Small intestine (tissue), 7 donors: ENCODE data around the gene UCN3. TPM values are rescaled to one million over a fixed set of nuclear protein-coding genes. Genes with fewer than 3 reads are reported as not detected.
A peak's percentile ranks its signal among the peaks of the same experiment; 100 is the strongest.

Experiments
- DNase-seq, 2 donors: peaks; one replicate each; pipeline versions ENCODE4 v3.0.0 to v3.0.0-alpha.2; 2013
- FAIRE-seq: peaks from 2 replicates; lab custom pipeline; 2012; peaks lifted over from hg19 to GRCh38; lab: Jason Lieb, UNC
- H3K27ac ChIP-seq, 3 donors: one replicate each; pipeline ENCODE4 v1.5.1; 2013; ENCODE audit warnings: low read length in 2 of 3, mild to moderate bottlenecking in 2 of 3, control low read depth in 1 of 3, inconsistent platforms in 1 of 3, low read depth in 1 of 3, moderate library complexity in 1 of 3
- H3K27me3 ChIP-seq, 3 donors: one replicate each; pipeline ENCODE4 v1.6.1; 2013; ENCODE audit warnings: low read length in 3 of 3, inconsistent platforms in 1 of 3; ENCODE audit not compliant: control insufficient read depth in 3 of 3, insufficient read depth in 3 of 3
- H3K36me3 ChIP-seq, 3 donors: one replicate each; pipeline ENCODE4 v1.6.1; 2013; ENCODE audit warnings: low read length in 3 of 3, inconsistent platforms in 1 of 3, low read depth in 1 of 3, mild to moderate bottlenecking in 1 of 3, moderate library complexity in 1 of 3; ENCODE audit not compliant: control insufficient read depth in 3 of 3, insufficient read depth in 2 of 3
- H3K4me1 ChIP-seq, 3 donors: one replicate each; pipeline ENCODE4 v1.6.1; 2013; ENCODE audit warnings: low read length in 2 of 3, inconsistent platforms in 1 of 3, low read depth in 1 of 3, mild to moderate bottlenecking in 1 of 3, moderate library complexity in 1 of 3; ENCODE audit not compliant: control insufficient read depth in 3 of 3, insufficient read depth in 2 of 3
- H3K4me3 ChIP-seq, 3 donors: one replicate each; pipeline ENCODE4 v1.5.1; 2013; ENCODE audit warnings: low read length in 3 of 3, control low read depth in 1 of 3, inconsistent platforms in 1 of 3, low read depth in 1 of 3, mild to moderate bottlenecking in 1 of 3, moderate library complexity in 1 of 3
- H3K9me3 ChIP-seq, 2 donors: one replicate each; pipeline ENCODE4 v1.6.1; 2013; ENCODE audit warnings: low read depth in 1 of 2, low read length in 1 of 2; ENCODE audit not compliant: control insufficient read depth in 2 of 2, insufficient read depth in 1 of 2
- WGBS, 3 donors: extraction: QIAGEN DNeasy Blood & Tissue Kit; methylation state at CpG; one replicate each; pipeline ENCODE4 v1.1.7; 2013; 5-methylcytosine and 5-hydroxymethylcytosine counted together
- polyA plus RNA-seq, 4 donors: library from polyadenylated mRNA; stranded (reverse) in 3 of 4; unstranded in 1 of 4; fragments of 200-250 nt in 3 of 4; fragments of 120-200 nt in 1 of 4; gene quantifications; one replicate each; pipeline versions ENCODE4 v1.2.1 to v1.2.3, GENCODE V29; 2013
- donor health status: healthy with polysubstance abuse.
- donor health status: control.
- donor health status: control.
- donor health status: Bipolar disorder and iron deficiency.
- donor health status: healthy.

Gene UCN3
- polyA plus RNA-seq, 4 donors = 1.9 to 5.8 (median 3.0) TPM

DNA sequence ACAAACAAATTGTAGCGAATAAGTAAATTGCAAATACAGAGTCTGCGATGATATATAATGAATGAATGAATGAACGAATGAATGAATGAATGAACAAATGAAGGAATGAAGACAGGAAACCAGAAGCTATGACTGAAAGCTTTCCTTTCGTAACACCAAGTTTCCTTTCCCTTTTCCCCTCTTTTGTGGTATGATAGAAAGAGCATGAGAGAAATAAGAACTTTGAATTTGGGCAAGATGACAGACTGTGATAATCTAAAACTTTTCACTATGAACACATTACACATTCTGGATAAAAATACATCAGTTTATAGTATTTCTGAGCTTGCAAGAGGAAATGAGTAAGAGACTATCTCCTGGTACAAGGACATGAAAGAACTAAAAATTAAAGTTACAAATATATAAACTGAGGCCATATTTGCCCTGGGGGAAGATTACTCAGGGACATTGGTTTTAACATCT lies 8.4 kb upstream of the UCN3 start:
- Histone ChIP-seq H3K4me3 (no peak overlapping the region), H3K27ac (no peak overlapping the region), H3K27me3 (peaks cover 0 to 2% (median 0%) of the 10 kb centered on the region in 3 donors), H3K4me1 (no peaks in the 10 kb centered on the region), H3K9me3 (no peaks in the 10 kb centered on the region), H3K36me3 (no peaks in the 10 kb centered on the region)
- WGBS, 3 donors = 81 to 90% (median 82%) methylated on average over 4 of the region's 4 CpGs
- DNase-seq (no peak), FAIRE-seq (no peak)

- no peak overlapping the region for H3K4me3 ChIP-seq
- WGBS, 3 donors = 21 to 38% (median 35%) methylated on average over 7 of the region's 7 CpGs
- no peak overlapping the region for H3K27ac ChIP-seq
- H3K36me3 ChIP-seq = no peaks in the 10 kb centered on the region
- no peaks in the 10 kb centered on the region for H3K9me3 ChIP-seq
- peak; percentile 21 to 55 for DNase-seq
- peaks cover 0 to 24% (median 2%) of the 10 kb centered on the region in 3 donors for H3K27me3 ChIP-seq
- FAIRE-seq = no peak
- H3K4me1 ChIP-seq = peaks cover 0 to 2% (median 0%) of the 10 kb centered on the region in 3 donors
Observed at GRCh38 chr10:5360318-5360915, 4.3 kb upstream of the UCN3 start.

GRCh38 chr10:5361966-5362365 lies 2.8 kb upstream of the UCN3 start:
- FAIRE-seq = no peak
- peaks cover 0 to 33% (median 6%) of the 10 kb centered on the region in 3 donors for H3K27me3 ChIP-seq
- H3K4me1 ChIP-seq = peaks cover 0 to 2% (median 0%) of the 10 kb centered on the region in 3 donors
- WGBS, 3 donors = 85 to 90% (median 87%) methylated on average over 4 of the region's 4 CpGs
- H3K4me3 ChIP-seq = no peak overlapping the region
- H3K9me3 ChIP-seq = no peaks in the 10 kb centered on the region
- no peak overlapping the region for H3K27ac ChIP-seq
- H3K36me3 ChIP-seq = no peaks in the 10 kb centered on the region
- no peak for DNase-seq

GRCh38 chr10:5362873-5363272 lies 1.9 kb upstream of the UCN3 start:
- H3K27me3 ChIP-seq = peaks cover 0 to 39% (median 6%) of the 10 kb centered on the region in 3 donors
- FAIRE-seq (no peak), DNase-seq (no peak)
- H3K4me1 ChIP-seq = peaks cover 0 to 2% (median 0%) of the 10 kb centered on the region in 3 donors
- no peaks in the 10 kb centered on the region for H3K9me3 ChIP-seq
- H3K27ac ChIP-seq = no peak overlapping the region
- no peak overlapping the region for H3K4me3 ChIP-seq
- H3K36me3 ChIP-seq = no peaks in the 10 kb centered on the region

DNA sequence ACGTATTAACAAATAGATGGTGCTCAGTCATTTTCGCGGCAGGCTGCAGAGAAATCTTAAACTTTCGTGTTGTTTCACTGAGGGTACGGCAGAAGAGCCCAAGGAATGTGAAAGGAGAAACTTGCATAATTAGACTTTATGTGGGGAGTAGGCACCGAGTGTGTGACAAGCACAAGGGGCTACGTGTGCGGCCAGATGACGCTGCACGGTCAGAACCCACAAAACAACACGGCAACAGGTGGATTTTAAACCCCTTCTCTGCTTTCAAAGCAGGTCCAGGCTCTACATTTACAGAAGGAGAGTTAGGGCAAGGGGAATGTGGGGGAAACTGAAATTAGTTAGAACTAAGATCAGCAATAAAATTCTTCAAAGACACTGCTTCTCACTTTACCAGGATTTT lies 392 bp upstream of the UCN3 start:
- FAIRE-seq (no peak), DNase-seq (peak in 1 of 2 donors; percentile 4)
- no peaks in the 10 kb centered on the region for H3K36me3 ChIP-seq
- H3K9me3 ChIP-seq = no peaks in the 10 kb centered on the region
- no peak overlapping the region for H3K27ac ChIP-seq
- H3K27me3 ChIP-seq = peaks cover 0 to 39% (median 6%) of the 10 kb centered on the region in 3 donors
- peaks cover 0 to 2% (median 0%) of the 10 kb centered on the region in 3 donors for H3K4me1 ChIP-seq
- no peak overlapping the region for H3K4me3 ChIP-seq
- 31 to 74% (median 57%) methylated on average over 11 of the region's 11 CpGs for WGBS, 3 donors

GRCh38 chr10:5365928-5366327 lies 1.2 kb downstream of the UCN3 start:
- no peak overlapping the region for H3K27ac ChIP-seq

GRCh38 chr10:5369362-5370158 lies 4.8 kb downstream of the UCN3 start:
- peaks cover 0 to 25% (median 3%) of the 10 kb centered on the region in 3 donors for H3K27me3 ChIP-seq
- no peak for FAIRE-seq
- 63 to 68% (median 66%) methylated on average over 16 of the region's 16 CpGs for WGBS, 3 donors
- H3K9me3 ChIP-seq = no peaks in the 10 kb centered on the region
- no peak for DNase-seq
- no peak overlapping the region for H3K27ac ChIP-seq
- H3K4me1 ChIP-seq = peaks cover 0 to 2% (median 0%) of the 10 kb centered on the region in 3 donors
- no peaks in the 10 kb centered on the region for H3K36me3 ChIP-seq
- no peak overlapping the region for H3K4me3 ChIP-seq

More at GRCh38 chr10:5365928-5366327, 1.2 kb downstream of the UCN3 start:
- peaks cover 0 to 39% (median 6%) of the 10 kb centered on the region in 3 donors for H3K27me3 ChIP-seq
- DNase-seq = peak in 1 of 2 donors; percentile 11
- no peaks in the 10 kb centered on the region for H3K36me3 ChIP-seq
- H3K9me3 ChIP-seq = no peaks in the 10 kb centered on the region
- FAIRE-seq = no peak
- no peak overlapping the region for H3K4me3 ChIP-seq
- WGBS, 3 donors = 16 to 28% (median 25%) methylated on average over 5 of the region's 5 CpGs
- peaks cover 0 to 2% (median 0%) of the 10 kb centered on the region in 3 donors for H3K4me1 ChIP-seq

DNA sequence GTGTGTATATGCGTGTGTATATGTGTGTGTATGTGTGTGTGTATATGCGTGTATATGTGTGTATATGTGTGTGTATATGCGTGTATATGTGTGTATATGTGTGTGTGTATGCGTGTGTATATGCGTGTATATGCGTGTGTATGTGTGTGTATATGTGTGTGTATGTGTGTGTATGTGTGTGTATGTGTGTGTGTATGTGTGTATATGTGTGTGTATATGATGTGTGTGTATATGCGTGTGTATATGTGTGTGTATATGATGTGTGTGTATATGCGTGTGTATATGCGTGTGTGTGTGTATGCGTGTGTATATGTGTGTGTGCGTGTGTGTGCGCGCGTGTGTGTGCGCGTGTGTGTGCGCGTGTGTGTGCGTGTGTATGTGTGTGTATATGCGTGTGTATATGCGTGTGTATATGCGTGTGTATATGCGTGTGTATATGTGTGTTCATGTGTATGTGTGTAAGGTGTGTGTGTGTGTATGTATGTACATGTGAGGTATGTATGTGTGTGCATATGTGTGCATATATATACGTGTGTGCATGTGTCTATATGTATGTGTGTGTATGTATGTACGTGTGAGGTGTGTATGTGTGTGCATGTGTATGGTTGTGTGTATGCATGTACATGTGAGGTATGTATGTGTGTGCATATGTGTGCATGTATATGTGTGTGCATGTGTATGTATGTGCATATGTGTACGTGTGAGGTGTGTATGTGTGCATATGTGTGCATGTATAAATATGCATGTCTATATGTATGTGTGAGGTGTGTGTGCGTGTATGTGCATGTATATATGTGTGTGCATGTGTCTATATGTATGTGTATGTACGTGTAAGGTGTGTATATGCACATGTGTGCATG lies 6.0 kb downstream of the UCN3 start:
- DNase-seq (no peak), FAIRE-seq (no peak)
- Histone ChIP-seq H3K4me3 (no peak overlapping the region), H3K27me3 (peaks cover 0 to 14% (median 3%) of the 10 kb centered on the region in 3 donors), H3K9me3 (no peaks in the 10 kb centered on the region), H3K27ac (no peak overlapping the region), H3K36me3 (no peaks in the 10 kb centered on the region), H3K4me1 (no peaks in the 10 kb centered on the region)
- WGBS, 3 donors = 80 to 92% (median 91%) methylated on average over 28 of the region's 28 CpGs
